GM21381 (cell line): Measurements from ENCODE around the gene CACNB2.

ENCODE experiments used
- ATAC-seq: cut with Tn5 transposase; IDR thresholded peaks from one replicate; pipeline ENCODE4 v1.9.1; 2021; ENCODE audit warnings: mild to moderate bottlenecking, moderate library complexity; ENCODE audit not compliant: unreplicated experiment

CACNB2 gene

GRCh38 chr10:18381679-18382078 is 241.5 kb downstream of the CACNB2 start:
- no peak for ATAC-seq

DNA sequence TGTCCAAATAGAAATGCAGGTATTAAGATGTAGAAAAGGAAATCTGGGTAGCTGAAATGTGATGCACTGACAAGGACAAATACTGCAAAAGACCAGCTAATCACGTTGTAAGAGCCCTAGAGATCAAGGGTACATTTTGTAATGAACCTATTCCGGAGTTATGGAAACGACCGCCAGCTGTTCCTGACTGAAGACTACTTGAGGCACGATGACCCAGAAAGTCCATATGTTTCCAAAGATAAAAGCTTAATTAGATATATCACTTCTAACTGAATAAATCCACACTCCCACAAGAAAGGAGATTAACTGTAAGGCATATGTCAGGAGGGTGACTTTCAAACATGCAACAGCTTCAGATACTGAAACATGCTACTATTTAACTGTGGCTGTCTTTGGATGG is 257.7 kb downstream of the CACNB2 start:
- ATAC-seq, result no peak

GRCh38 chr10:18399158-18399557 is 258.9 kb downstream of the CACNB2 start:
- peak; percentile 55 for ATAC-seq

DNA sequence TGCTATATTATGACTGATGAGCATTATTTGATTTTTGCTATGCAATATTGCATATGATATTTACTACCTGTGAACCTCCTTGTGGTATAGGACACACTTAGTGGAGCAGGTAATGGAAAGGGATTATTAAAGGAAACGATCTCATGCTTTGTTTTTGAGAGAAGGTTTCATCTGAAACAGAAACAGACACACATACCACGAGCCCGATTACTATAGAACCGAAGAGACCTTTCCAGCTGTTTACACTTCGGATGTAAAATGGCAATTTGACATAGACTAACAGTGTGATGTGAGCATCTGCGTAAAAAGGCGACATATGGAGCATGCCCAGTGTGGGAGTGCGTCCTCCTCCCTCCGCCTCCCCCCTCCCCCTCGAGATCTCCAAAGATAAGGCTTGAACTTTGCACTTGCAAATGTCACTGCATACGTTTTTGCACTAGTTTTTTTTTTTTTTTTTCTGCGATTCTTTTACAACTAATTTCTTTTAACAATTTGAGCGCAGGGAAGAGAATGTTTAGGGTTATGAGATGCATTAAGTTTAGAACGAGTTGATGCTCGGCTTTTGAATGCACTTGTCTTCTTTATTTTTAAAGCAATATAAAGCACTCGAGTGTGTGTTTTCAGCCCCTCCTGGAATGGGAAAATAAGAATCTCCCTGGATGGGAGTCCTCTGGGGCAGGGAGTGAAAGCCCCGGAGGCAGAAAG is 260.1 kb downstream of the CACNB2 start:
- ATAC-seq, result peak; percentile 52

DNA sequence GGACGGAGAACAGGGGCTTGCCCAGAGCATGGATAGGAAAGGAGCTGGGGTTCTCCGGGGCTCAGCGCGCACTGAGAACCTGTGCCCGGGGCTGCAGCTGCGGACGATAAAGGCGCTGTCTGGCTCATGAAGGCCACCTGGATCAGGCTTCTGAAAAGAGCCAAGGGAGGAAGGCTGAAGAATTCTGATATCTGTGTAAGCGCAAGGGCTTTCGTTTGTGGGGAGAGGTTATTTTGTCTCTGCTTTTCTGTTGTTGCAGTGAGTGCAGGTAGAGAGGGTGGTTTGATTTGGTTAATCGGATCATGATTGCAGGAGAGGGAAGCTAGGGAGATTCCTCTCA is 260.7 kb downstream of the CACNB2 start:
- ATAC-seq, result no peak

DNA sequence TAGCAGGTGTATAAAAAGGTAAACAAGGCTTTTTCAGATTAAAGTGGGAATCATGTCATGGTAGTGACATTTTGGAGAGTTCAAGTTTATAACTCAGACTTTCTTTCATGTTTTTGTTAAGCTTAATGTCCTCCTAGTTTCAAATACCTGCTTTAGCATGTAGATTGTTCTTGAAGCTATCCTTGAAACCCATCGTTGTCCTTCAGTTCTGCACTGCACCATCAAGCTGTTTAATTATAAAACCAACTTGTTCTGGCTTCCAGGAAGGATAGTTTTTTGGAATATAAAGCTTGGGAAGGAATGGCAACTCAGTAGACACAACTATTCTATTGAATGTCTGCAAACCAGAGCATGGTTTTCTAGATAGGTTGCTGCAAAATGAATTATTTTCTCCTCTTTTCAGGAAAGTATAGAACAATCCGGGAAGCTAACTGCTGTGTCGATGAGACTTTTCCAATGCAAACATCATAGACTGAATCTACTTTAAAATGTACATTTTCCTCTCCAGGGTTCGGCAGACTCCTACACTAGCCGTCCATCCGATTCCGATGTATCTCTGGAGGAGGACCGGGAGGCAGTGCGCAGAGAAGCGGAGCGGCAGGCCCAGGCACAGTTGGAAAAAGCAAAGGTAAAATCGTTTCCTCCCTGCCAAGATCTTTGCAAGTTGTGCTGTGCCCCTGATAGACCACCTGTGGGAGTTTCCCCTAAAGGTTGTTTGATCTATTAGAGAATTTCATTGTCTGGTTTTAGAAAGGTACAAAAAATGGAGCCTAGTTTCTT is 261.4 kb downstream of the CACNB2 start:
- no peak for ATAC-seq

DNA sequence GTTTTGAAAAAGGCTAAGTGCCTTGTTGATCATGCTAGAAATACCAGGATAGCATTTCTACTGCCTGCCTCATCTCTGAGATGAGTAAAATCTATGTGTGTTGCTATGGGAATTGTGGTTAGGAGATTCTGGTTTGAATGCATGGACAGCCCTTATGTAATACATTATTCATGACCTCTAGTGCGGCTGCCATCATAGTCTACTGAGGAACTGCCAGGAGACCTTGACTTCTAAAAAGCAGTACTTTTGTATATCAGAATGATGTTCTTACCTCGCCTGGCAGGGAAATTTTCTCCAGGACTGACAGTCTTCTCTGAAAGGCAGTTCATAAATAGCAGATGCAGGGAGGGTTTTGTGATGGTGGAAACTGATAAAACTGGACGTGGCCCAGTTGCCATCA is 262.6 kb downstream of the CACNB2 start:
- no peak for ATAC-seq

DNA sequence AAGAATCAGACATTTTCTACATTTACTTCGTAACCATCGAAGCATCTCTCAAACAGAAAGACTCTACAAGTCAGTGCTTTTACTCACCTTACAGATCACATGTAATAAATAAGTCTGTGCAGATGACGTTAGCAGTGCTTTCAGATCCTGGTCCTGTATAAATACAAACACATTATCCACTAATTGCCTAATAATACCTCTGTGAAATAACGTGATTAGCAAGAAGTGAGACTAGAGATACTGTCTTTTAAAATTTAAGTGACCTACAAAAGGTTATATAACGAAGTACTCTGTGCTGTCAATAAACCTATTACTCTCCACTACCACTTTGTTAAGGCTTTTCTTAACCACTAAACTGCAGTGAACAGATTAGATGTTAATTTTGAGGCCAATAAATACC is 264.3 kb downstream of the CACNB2 start:
- ATAC-seq, result no peak

GRCh38 chr10:18406136-18406535 is 265.9 kb downstream of the CACNB2 start:
- ATAC-seq, result no peak

DNA sequence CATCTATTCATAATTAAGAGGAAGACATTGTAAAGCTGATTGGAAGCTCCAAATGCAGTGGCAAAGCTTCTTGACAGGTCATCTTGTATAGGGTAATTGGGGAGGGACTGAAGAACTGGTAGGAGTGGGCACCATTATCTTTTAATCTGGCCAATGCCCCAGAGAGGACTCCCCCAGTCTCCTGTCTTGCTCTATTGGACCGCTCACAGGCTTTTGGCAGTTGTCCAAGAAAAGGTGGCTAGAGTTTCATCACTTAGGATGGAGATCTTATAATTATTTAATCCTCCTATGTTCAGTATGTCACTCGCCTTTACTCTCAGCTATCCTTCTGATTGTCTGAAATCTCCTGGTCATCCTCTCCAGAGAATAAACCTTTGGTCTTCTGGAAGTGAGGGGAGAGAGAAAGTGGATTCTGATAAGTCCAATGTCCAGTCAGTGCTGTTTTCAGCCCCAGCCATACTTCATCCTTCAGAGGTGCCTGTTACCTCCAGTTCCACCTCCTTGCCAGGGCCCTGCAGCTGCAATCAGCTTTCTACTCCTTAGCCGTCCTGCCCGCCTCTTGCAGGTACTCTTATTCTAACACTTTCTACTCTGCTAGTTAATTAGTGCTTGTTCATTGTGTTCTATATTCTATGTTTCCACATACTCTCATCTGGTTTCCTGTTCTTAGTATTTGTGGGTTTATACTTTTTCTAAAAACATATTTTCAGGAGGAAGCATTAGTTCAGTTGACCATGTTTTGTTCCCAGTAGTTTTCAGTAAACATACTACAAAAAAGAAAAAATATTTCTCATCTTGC is 269.6 kb downstream of the CACNB2 start:
- ATAC-seq, result no peak

GRCh38 chr10:18414061-18414460 is 273.8 kb downstream of the CACNB2 start:
- no peak for ATAC-seq

DNA sequence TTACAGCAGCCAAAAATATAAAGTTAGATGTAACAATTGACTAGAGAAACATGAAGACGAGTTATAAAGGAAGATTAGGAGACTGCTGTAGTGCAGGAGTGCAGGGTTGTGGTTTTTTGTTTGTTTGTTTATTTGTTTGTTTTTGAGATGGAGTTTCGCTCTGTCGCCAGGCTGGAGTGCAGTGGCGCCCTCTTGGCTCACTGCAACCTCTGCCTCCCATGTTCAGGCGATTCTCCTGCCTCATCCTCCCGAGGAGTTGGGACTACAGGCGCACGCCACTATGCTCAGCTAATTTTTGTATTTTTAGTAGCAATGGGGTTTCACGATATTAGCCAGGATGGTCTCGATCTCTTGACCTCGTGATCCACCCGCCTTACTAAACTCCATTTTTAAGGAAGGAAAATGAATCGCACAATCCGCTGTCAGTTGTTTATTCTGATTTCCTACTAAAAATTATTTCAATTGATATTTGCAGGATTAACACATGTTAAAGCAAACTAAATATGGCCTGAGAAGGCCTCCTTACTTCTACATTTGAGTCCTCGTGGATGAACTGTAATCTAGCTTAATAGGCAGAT is 277.8 kb downstream of the CACNB2 start:
- no peak for ATAC-seq

DNA sequence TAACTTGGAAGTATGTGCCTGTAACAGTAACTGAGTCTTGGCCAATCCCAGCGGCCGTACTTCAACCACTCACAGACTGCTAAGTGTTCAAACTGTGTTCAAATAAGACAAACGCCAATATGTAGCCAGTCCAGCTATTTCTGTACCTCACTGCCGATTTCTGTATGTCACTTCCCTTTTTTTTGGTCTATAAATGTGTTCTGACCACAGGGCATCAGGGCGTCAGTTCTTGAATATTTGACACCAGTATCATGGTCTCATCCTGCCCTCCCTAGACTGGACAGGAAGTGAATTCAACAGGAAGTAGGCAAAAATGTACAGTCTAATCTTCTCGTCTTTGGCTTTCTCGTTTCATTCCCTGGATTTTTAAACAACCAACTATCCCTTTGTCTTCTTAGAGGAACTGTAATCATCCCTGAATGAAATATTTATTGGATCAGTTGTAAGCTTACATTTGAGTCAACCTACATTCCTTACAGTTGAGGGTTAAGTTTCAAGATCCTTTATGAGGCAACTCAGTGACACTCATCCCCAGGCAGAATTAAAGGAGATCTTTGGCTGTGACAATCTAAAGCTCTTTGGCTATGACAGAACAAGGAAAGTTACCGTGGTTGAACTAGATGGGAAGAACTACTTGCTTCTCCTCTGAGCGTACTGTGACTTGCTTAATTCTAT is 278.5 kb downstream of the CACNB2 start:
- peak; percentile 60 for ATAC-seq

DNA sequence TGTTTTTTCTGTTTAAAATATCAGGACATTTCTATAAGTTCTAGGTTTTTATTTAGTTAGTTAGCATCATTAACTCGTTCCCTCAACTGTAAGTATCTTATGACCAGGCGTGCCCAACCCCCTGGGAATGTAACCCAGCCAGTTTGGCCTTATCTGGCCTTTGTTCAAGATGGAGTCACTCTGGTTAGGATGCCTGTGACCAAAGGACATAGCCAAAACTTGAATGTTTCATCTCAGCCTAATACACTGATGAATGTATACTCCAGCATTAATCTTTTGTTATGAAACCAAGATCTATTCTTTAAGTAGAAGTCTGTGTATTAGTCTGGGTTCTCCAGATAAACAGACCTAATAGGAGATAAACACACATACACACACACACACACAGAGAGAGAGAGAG is 279.7 kb downstream of the CACNB2 start:
- no peak for ATAC-seq

- no peak for ATAC-seq
Observed at GRCh38 chr10:18421726-18422293, 281.6 kb downstream of the CACNB2 start.

DNA sequence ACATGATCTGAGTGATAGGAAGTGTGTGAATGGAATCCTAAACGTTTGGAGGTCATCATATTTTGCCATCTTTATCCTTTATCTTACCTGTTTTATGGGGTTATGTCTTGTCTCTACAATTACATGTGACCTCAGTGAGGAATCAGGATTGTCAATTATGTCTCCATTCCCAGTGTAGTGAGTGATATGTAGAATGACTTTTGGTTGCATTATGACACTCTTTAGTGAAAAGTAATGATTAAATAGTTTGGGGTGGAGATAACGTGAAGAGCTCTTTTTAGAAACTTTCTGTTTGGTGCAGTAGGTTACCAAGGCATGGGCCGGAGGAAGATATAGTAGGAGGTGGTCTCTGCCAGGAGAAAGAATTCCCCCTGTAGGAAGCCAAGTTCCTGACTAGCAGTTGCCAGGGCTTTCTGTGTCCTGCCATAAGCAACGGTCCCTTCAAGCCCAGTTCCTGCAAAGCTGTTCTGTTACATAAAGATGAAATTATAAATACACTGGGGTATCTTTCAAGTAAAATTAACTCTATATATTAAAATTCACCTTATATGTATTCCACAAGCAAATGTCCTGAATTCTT is 282.9 kb downstream of the CACNB2 start:
- ATAC-seq, result no peak

DNA sequence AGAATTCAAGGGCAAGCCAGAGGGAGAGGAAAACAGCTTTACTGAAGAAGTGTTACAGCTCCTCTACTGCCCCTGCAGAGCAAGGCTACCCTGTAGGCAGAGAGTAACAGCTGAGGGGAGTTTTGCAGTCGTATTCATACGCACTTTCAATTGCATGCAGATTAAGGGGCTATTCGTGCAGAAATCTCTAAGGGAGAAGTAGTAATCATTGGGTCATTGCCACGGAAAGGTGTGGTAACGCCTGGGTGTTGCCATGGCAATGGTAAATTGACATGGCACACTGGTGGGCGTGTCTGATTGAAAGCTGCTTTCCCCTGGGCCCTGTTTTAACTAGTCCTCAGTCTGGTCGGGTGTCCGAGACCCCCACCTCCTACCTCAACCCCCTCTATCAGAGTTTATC is 284.0 kb downstream of the CACNB2 start:
- no peak for ATAC-seq

- ATAC-seq, result no peak
Observed at GRCh38 chr10:18429335-18429734, 289.1 kb downstream of the CACNB2 start.

- ATAC-seq, result no peak
Observed at GRCh38 chr10:18436902-18437301, 296.7 kb downstream of the CACNB2 start.

DNA sequence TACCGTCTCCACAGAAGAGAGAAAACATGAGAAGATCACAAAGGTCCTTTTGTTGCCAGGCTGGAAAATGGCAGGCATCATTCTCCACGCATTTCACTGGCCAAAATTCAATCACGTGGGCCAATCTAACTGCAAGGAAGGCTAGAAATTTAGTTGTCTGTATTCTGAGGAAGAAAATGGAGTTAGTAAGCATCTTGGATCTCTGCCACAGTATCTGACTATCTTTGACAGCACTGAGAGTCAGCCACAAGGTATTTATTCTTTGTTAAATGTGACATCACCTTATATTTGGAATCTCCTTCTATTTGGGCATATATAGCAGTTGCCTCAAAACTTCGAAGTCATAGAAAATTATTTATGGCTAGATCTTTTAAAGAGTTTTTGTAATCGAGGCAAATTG is 297.3 kb downstream of the CACNB2 start:
- ATAC-seq, result no peak
